ENCODE data around the gene ABCA1.
"Not testable (repeated sequence)": the region's sequence is repeated elsewhere in the genome, so short reads cannot be mapped to it uniquely, and the experiment has no call there.

The ABCA1 gene

GRCh38 chr9:104950838-104951237 is 22.9 kb upstream of the ABCA1 start:
- no peak for DNase-seq (ENCODE audit: low read depth)

- DNase-seq (ENCODE audit: low read depth), result no peak
These were observed 20.3 kb upstream of the ABCA1 start for GRCh38 chr9:104948277-104948676.

- no peak for DNase-seq (ENCODE audit: low read depth)
These were observed 16.9 kb upstream of the ABCA1 start for GRCh38 chr9:104944871-104945270.

- no peak for DNase-seq (ENCODE audit: low read depth)
These were observed 16.4 kb upstream of the ABCA1 start for GRCh38 chr9:104944356-104944755.

GRCh38 chr9:104941597-104941996 is 13.6 kb upstream of the ABCA1 start:
- no peak for DNase-seq (ENCODE audit: low read depth)

GRCh38 chr9:104936291-104936690 is 8.3 kb upstream of the ABCA1 start:
- DNase-seq (ENCODE audit: low read depth), result no peak

GRCh38 chr9:104935501-104935810 is 7.5 kb upstream of the ABCA1 start:
- not testable (repeated sequence) for DNase-seq (ENCODE audit: low read depth)

GRCh38 chr9:104934691-104935500 is 6.9 kb upstream of the ABCA1 start:
- no peak for DNase-seq (ENCODE audit: low read depth)

GRCh38 chr9:104933091-104933490 is 5.1 kb upstream of the ABCA1 start:
- not testable (repeated sequence) for DNase-seq (ENCODE audit: low read depth)

GRCh38 chr9:104931256-104931655 is 3.3 kb upstream of the ABCA1 start:
- DNase-seq (ENCODE audit: low read depth), result no peak

- DNase-seq (ENCODE audit: low read depth), result no peak
These were observed 591 bp downstream of the ABCA1 start for GRCh38 chr9:104927216-104927911.

GRCh38 chr9:104923740-104924139 is 4.2 kb downstream of the ABCA1 start:
- DNase-seq (ENCODE audit: low read depth), result no peak

- no peak for DNase-seq (ENCODE audit: low read depth)
These were observed 4.7 kb downstream of the ABCA1 start for GRCh38 chr9:104923289-104923688.

GRCh38 chr9:104922748-104923147 is 5.2 kb downstream of the ABCA1 start:
- not testable (repeated sequence) for DNase-seq (ENCODE audit: low read depth)

- no peak for DNase-seq (ENCODE audit: low read depth)
These were observed 6.8 kb downstream of the ABCA1 start for GRCh38 chr9:104921067-104921741.

GRCh38 chr9:104915753-104916152 is 12.2 kb downstream of the ABCA1 start:
- DNase-seq (ENCODE audit: low read depth), result no peak

GRCh38 chr9:104915049-104915448 is 12.9 kb downstream of the ABCA1 start:
- DNase-seq (ENCODE audit: low read depth), result no peak

GRCh38 chr9:104914466-104914865 is 13.5 kb downstream of the ABCA1 start:
- no peak for DNase-seq (ENCODE audit: low read depth)

GRCh38 chr9:104912606-104913005 is 15.3 kb downstream of the ABCA1 start:
- no peak for DNase-seq (ENCODE audit: low read depth)

- no peak for DNase-seq (ENCODE audit: low read depth)
These were observed 16.8 kb downstream of the ABCA1 start for GRCh38 chr9:104911032-104911607.

- DNase-seq (ENCODE audit: low read depth), result no peak
These were observed 20.5 kb downstream of the ABCA1 start for GRCh38 chr9:104907278-104907951.

Data from T-helper 22 cell (primary cell).